Mesenchymal stem cell (in vitro differentiated cells and primary cell): ENCODE results near the gene EFCC1.

Experiments used
- DNase-seq: peaks from one replicate; pipeline ENCODE4 v3.0.0-alpha.2; 2013
- H2AFZ ChIP-seq: one replicate; pipeline ENCODE4 v1.6.1; 2013; ENCODE audit warnings: low read depth, mild to moderate bottlenecking, control low read depth, inconsistent platforms, low read length, moderate library complexity
- H2AK5ac ChIP-seq: 2 replicates; pipeline ENCODE4 v1.6.1; 2013; ENCODE audit warnings: low read length, moderate library complexity, mild to moderate bottlenecking, inconsistent platforms; ENCODE audit not compliant: severe bottlenecking
- H2BK120ac ChIP-seq: one replicate; pipeline ENCODE4 v1.6.1; 2013; ENCODE audit warnings: low read depth, mild to moderate bottlenecking, inconsistent platforms, low read length, moderate library complexity
- H2BK12ac ChIP-seq, 2 experiments: one replicate each; pipeline ENCODE4 v1.6.1; 2013; ENCODE audit warnings: inconsistent platforms in 2 of 2, low read length in 2 of 2, mild to moderate bottlenecking in 2 of 2, moderate library complexity in 2 of 2, control low read depth in 1 of 2
- H2BK15ac ChIP-seq: one replicate; pipeline ENCODE4 v1.6.1; 2013; ENCODE audit warnings: mild to moderate bottlenecking, low read depth, inconsistent platforms; ENCODE audit not compliant: poor library complexity, severe bottlenecking
- H2BK5ac ChIP-seq: 2 replicates; pipeline ENCODE4 v1.6.1; 2013; ENCODE audit warnings: low read depth, mild to moderate bottlenecking, low read length, control low read depth, inconsistent platforms; ENCODE audit not compliant: poor library complexity, severe bottlenecking
- H3K14ac ChIP-seq, 2 experiments: one replicate each; pipeline ENCODE4 v1.6.1; 2013; ENCODE audit warnings: inconsistent platforms in 2 of 2, low read length in 2 of 2, control low read depth in 1 of 2, mild to moderate bottlenecking in 1 of 2, moderate library complexity in 1 of 2
- H3K18ac ChIP-seq, 2 experiments: one replicate each; pipeline ENCODE4 v1.6.1; 2013; ENCODE audit warnings: inconsistent platforms in 2 of 2, low read length in 2 of 2, control low read depth in 1 of 2, low read depth in 1 of 2, mild to moderate bottlenecking in 1 of 2
- H3K23ac ChIP-seq, 2 experiments: one replicate each; pipeline ENCODE4 v1.6.1; 2013; ENCODE audit warnings: inconsistent platforms in 2 of 2, low read length in 2 of 2, mild to moderate bottlenecking in 2 of 2, moderate library complexity in 2 of 2, control low read depth in 1 of 2
- H3K27ac ChIP-seq: 2 replicates; pipeline ENCODE4 v1.5.1; 2013; ENCODE audit warnings: mild to moderate bottlenecking, moderate library complexity, low read length, control low read depth, inconsistent platforms; ENCODE audit not compliant: poor library complexity, severe bottlenecking
- H3K27me3 ChIP-seq, 2 experiments: 2 replicates each; pipeline versions ENCODE4 v1.6.1 to v1.7.0; 2013; ENCODE audit warnings: low read length in 2 of 2, mild to moderate bottlenecking in 2 of 2, moderate library complexity in 2 of 2, control low read depth in 1 of 2, inconsistent platforms in 1 of 2; ENCODE audit not compliant: control insufficient read depth in 1 of 2, insufficient read depth in 1 of 2
- H3K36me3 ChIP-seq, 2 experiments: 2 replicates each; pipeline versions ENCODE4 v1.6.1 to v1.7.0; 2013; ENCODE audit warnings: low read length in 2 of 2, control low read depth in 1 of 2, inconsistent platforms in 1 of 2, low read depth in 1 of 2, mild to moderate bottlenecking in 1 of 2; ENCODE audit not compliant: insufficient read depth in 2 of 2, control insufficient read depth in 1 of 2
- H3K4ac ChIP-seq, 2 experiments: one replicate each; pipeline ENCODE4 v1.6.1; 2013; ENCODE audit warnings: inconsistent platforms in 2 of 2, low read length in 2 of 2, mild to moderate bottlenecking in 2 of 2, moderate library complexity in 2 of 2, control low read depth in 1 of 2, low read depth in 1 of 2
- H3K4me1 ChIP-seq: 2 replicates; pipeline ENCODE4 v1.6.1; 2013; ENCODE audit warnings: low read depth, low read length, control low read depth; ENCODE audit not compliant: control insufficient read depth, insufficient read depth
- H3K4me2 ChIP-seq: 2 replicates; pipeline ENCODE4 v1.6.1; 2013; ENCODE audit warnings: low read length, mild to moderate bottlenecking, inconsistent platforms; ENCODE audit not compliant: poor library complexity, severe bottlenecking
- H3K4me3 ChIP-seq, 2 experiments: 2 replicates each; pipeline versions ENCODE4 v1.5.1 to v1.7.0; 2013; ENCODE audit warnings: low read length in 2 of 2, mild to moderate bottlenecking in 2 of 2, control low read depth in 1 of 2, low read depth in 1 of 2; ENCODE audit not compliant: insufficient read depth in 1 of 2
- H3K79me1 ChIP-seq: replicated peaks from 2 replicates; pipeline ENCODE4 v1.6.1; 2013; ENCODE audit warnings: mild to moderate bottlenecking, control low read depth, low read length, inconsistent platforms; ENCODE audit not compliant: poor library complexity, severe bottlenecking
- H3K9ac ChIP-seq: 2 replicates; pipeline ENCODE4 v1.7.0; 2013; ENCODE audit warnings: mild to moderate bottlenecking, low read length, moderate library complexity
- H3K9me3 ChIP-seq: 2 replicates; pipeline ENCODE4 v1.7.0; 2013; ENCODE audit warnings: mild to moderate bottlenecking, low read length; ENCODE audit not compliant: control insufficient read depth
- H4K8ac ChIP-seq: one replicate; pipeline ENCODE4 v1.6.1; 2013; ENCODE audit warnings: inconsistent platforms, mild to moderate bottlenecking, low read length, moderate library complexity
- H4K91ac ChIP-seq: one replicate; pipeline ENCODE4 v1.6.1; 2013; ENCODE audit warnings: mild to moderate bottlenecking, low read length, inconsistent platforms
- WGBS: methylation state at CpG from one replicate; pipeline ENCODE4 v1.1.7; 2013; ENCODE audit warnings: mixed read lengths; 5-methylcytosine and 5-hydroxymethylcytosine counted together

The EFCC1 gene

DNA sequence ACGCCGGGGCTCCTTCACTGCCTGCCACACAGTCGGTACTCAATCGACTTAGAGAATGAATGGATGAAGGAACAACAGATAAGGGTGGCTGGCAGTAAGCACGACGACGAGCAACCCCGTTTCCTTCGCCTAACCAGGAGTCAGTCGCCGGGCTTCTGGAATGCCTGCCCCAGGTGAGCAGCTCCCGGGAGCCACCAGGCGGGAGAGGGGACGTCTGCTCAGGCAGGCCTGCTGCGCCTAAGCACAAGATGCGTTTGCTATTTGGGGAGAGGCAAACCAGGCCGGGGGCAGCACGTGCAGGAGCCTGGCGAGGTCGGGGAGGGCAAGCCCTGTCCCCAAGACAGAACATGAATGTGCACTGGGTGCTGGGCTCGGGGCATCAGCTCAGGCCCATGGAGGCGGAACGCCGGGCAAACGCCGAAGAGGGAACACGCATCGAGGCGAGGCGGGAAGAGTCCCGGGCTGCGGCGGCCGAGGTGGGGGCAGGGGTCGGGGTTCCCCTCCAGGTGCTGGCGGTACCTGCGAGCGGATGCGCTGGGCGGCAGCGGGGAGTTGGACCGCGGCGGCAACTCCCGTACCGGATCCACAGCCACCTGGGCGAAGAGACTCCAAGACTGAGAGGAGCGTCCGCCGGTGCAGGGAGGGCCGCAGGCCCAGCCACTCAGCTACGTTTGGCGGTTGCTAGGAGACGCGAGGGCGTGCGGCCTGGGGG, 7.5 kb upstream of the EFCC1 start, which contains the start of gene CFAP92:
Gene CFAP92, minus strand, starts transcription at position 616 of the 712 bp plus-strand sequence. CDS start 772 bp downstream, outside the sequence.
- Histone ChIP-seq H3K14ac (no peak within 1 kb of the TSS), H2BK12ac (peak within 1 kb of the TSS in 1 of 2 experiments; percentile 21), H2AK5ac (no peak within 1 kb of the TSS), H4K8ac (no peak within 1 kb of the TSS), H3K9ac (peak within 1 kb of the TSS; percentile 65), H3K27ac (no peak within 1 kb of the TSS), H3K4me3 (peak within 1 kb of the TSS; percentile 45 to 69), H4K91ac (no peak within 1 kb of the TSS), H2BK120ac (no peak within 1 kb of the TSS), H2AFZ (peak within 1 kb of the TSS; percentile 15), H3K27me3 (peaks cover 58 to 69% of the 10 kb centered on the region in 2 experiments), H3K4ac (peak within 1 kb of the TSS in 1 of 2 experiments; percentile 32), H3K9me3 (no peaks in the 10 kb centered on the region), H3K4me2 (peak within 1 kb of the TSS; percentile 62), H3K4me1 (peaks cover 9% of the 10 kb centered on the region), H2BK5ac (no peak within 1 kb of the TSS), H2BK15ac (peak within 1 kb of the TSS; percentile 18), H3K79me1 (no peaks in the 10 kb centered on the region), H3K23ac (no peak within 1 kb of the TSS), H3K18ac (peak within 1 kb of the TSS in 1 of 2 experiments; percentile 6), H3K36me3 (no peaks in the 10 kb centered on the region)
- 4% methylated on average over 55 of the region's 57 CpGs for WGBS
- peak; percentile 79 for DNase-seq

DNA sequence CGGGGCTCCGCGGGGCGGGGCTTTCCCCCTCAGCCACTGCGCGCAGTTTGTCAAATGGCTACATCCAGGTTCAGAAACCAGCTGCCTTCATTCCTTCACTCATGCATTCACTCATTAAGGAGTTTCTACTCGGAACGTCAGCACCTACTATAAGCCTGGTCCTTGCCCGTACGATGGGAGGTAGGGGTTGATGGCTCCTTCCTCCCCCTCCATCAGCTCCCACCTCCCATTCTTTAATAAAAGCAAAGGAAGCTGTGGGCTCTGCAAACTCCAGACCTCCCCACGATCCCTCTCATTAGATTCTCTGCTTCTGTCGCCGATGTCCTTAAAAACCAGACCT, 7.0 kb upstream of the EFCC1 start:
- Histone ChIP-seq H3K9ac (peak overlapping the region; percentile 65), H2BK5ac (no peak overlapping the region), H3K27ac (no peak overlapping the region), H3K4ac (no peak overlapping the region), H3K4me2 (peak overlapping the region; percentile 62), H3K9me3 (no peaks in the 10 kb centered on the region), H3K23ac (no peak overlapping the region), H2AK5ac (no peak overlapping the region), H3K79me1 (no peaks in the 10 kb centered on the region), H3K27me3 (peaks cover 63 to 75% of the 10 kb centered on the region in 2 experiments), H4K91ac (no peak overlapping the region), H3K4me3 (peak overlapping the region in 1 of 2 experiments; percentile 69), H3K14ac (no peak overlapping the region), H2AFZ (no peak overlapping the region), H3K18ac (no peak overlapping the region), H2BK120ac (no peak overlapping the region), H4K8ac (no peak overlapping the region), H2BK12ac (no peak overlapping the region), H3K36me3 (no peaks in the 10 kb centered on the region), H3K4me1 (peaks cover 9% of the 10 kb centered on the region), H2BK15ac (no peak overlapping the region)
- no peak for DNase-seq
- WGBS: 8% methylated on average over 11 of the region's 13 CpGs

DNA sequence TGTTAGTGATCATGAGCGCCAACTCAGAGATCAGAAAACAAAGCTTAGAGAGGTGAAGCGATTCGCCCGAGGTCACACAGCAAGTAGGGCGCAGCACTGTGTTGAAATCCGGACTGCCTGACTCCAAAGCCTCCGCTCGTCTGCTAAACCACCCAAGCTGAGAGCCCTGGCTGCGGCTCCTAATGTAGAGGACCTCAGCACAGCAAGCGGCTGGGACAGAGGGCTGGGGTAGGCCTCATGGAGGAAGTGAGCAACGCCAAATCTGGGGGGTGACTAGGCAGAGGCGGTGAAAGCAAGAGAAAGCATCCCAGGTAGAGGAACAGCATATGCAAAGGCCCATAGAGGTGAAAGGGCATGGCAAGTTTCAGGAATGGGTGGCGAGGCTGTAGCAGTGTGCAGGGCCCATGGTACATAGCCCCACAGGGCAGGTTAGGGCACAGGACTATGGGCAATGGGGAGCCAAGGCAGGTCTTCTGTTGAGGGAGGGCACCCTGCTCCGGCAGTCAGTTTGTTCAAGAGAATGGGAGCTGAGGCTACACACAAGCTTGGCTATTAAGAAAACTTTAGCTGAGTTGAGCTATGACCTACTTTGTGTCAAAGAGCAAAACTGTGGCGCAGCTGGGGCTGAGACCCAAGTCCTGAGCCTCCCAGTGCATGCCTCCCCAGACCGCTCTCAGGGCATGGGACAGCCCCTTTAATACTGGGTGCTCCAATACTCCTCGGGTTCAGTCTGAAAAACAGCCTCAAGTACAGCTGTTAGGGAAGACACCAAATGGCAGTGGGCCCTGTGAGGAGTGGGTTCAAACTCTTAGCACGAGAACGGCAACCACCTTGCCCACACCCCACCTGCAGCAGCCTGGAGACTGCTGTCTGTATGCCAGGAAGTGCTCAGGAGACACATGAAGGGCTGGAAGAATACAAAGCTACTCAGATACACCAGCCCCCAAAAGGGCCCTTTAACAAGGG, 6.2 kb upstream of the EFCC1 start:
- 87% methylated on average over 19 of the region's 19 CpGs for WGBS
- Histone ChIP-seq H2BK120ac (no peak overlapping the region), H3K27ac (no peak overlapping the region), H2AK5ac (no peak overlapping the region), H2BK5ac (no peak overlapping the region), H3K9me3 (no peaks in the 10 kb centered on the region), H4K8ac (no peak overlapping the region), H2BK15ac (peak overlapping the region; percentile 18), H2BK12ac (no peak overlapping the region), H3K9ac (peak overlapping the region; percentile 65), H4K91ac (no peak overlapping the region), H3K14ac (no peak overlapping the region), H3K4me2 (no peak overlapping the region), H3K79me1 (no peaks in the 10 kb centered on the region), H3K18ac (no peak overlapping the region), H2AFZ (no peak overlapping the region), H3K4me1 (peaks cover 9% of the 10 kb centered on the region), H3K27me3 (peaks cover 71 to 77% of the 10 kb centered on the region in 2 experiments), H3K4ac (no peak overlapping the region), H3K4me3 (peak overlapping the region in 1 of 2 experiments; percentile 69), H3K36me3 (no peaks in the 10 kb centered on the region), H3K23ac (no peak overlapping the region)
- no peak for DNase-seq

DNA sequence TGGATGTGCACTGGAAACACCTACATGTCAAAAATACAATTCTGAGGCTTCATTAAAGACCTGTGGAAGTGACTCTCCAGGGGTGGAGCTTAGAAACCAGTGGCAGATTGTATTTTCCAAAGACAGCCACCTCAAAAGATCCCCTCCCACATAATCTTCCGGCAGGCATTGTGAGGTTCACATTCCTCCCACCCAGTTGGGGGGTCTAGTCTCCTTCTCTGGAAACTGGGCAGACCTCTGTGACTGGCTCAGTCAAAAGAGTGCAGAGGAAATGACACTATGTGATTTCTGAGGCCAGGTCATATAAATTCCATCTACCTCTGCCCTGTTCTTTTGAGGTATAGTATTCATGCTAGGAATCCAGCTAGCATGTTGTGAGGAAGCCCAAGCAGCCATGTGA, 5.4 kb upstream of the EFCC1 start:
- Histone ChIP-seq H4K91ac (no peak overlapping the region), H2AK5ac (no peak overlapping the region), H3K36me3 (no peaks in the 10 kb centered on the region), H3K23ac (no peak overlapping the region), H2AFZ (no peak overlapping the region), H4K8ac (no peak overlapping the region), H3K4me2 (no peak overlapping the region), H3K14ac (no peak overlapping the region), H3K9me3 (no peaks in the 10 kb centered on the region), H3K79me1 (no peaks in the 10 kb centered on the region), H3K4me1 (peaks cover 9% of the 10 kb centered on the region), H3K4me3 (no peak overlapping the region), H2BK5ac (no peak overlapping the region), H2BK120ac (no peak overlapping the region), H3K27ac (no peak overlapping the region), H3K4ac (no peak overlapping the region), H2BK15ac (no peak overlapping the region), H2BK12ac (no peak overlapping the region), H3K9ac (no peak overlapping the region), H3K27me3 (peaks cover 79 to 85% of the 10 kb centered on the region in 2 experiments), H3K18ac (no peak overlapping the region)
- WGBS: 80% methylated on average over 1 of the region's 1 CpG
- DNase-seq: no peak
